A549 (cell line): ENCODE results near the gene AGTRAP. TPM values are rescaled to one million over a fixed set of nuclear protein-coding genes. Genes with fewer than 3 reads are reported as not detected.

Experiments used
- ATAC-seq, 2 experiments: fragments of 200-7000 bp in 1 of 2; fragments of >200 bp in 1 of 2; cut with Nextera tagmentation in 1 of 2; cut with Tn5 transposase in 1 of 2; 3 replicates each; pipeline versions ENCODE4 v1.8.0 to v1.9.1; 2018 to 2020; ENCODE audit warnings: mild to moderate bottlenecking in 1 of 2, moderate library complexity in 1 of 2
- CTCF ChIA-PET: fragments of 300-600 bp; sonication (Branson Sonifier 250); formaldehyde crosslinking; extraction: SDS; loops from one replicate; lab custom pipeline; 2021; ENCODE audit warnings: antibody characterized with exemption, inconsistent platforms; lab: Yijun Ruan, JAX
- POLR2A ChIA-PET: fragments of 350-600 bp; formaldehyde crosslinking; extraction: SDS; loops from one replicate; lab custom pipeline; 2021; ENCODE audit warnings: antibody characterized with exemption, inconsistent platforms; lab: Yijun Ruan, JAX
- DNase-seq, 2 experiments: peaks; one replicate each; pipeline versions ENCODE4 v3.0.0 to v3.0.0-alpha.2; 2011 to 2016; ENCODE audit warnings: low read depth in 1 of 2, low spot score in 1 of 2
- FAIRE-seq: peaks from 2 replicates; lab custom pipeline; 2011; peaks lifted over from hg19 to GRCh38; lab: Jason Lieb, UNC
- H3K27ac ChIP-seq, 2 experiments: fragments of >200 bp; sonication (Bioruptor Twin); formaldehyde crosslinking; 3 replicates each; pipeline ENCODE4 v1.5.1; 2016 to 2017
- H3K4me1 ChIP-seq: fragments of >200 bp; sonication (Bioruptor Twin); formaldehyde crosslinking; 3 replicates; pipeline ENCODE4 v1.6.1; 2016
- H3K4me2 ChIP-seq: fragments of >200 bp; sonication (Bioruptor Twin); formaldehyde crosslinking; 3 replicates; pipeline ENCODE4 v1.6.1; 2016
- H3K4me3 ChIP-seq: fragments of >200 bp; sonication (Bioruptor Twin); formaldehyde crosslinking; 3 replicates; pipeline ENCODE4 v1.5.1; 2016
- H3K9me3 ChIP-seq: fragments of >200 bp; sonication (Bioruptor Twin); formaldehyde crosslinking; 3 replicates; pipeline ENCODE4 v1.6.1; 2016
- CBX2 ChIP-seq: fragments of 200-600 bp; sonication (generic); IDR thresholded peaks from 2 replicates; pipeline ENCODE4 v1.6.1; 2016; ENCODE audit warnings: low read depth, mild to moderate bottlenecking, borderline replicate concordance
- CEBPB ChIP-seq, 2 experiments: fragments of >200 bp in 1 of 2; sonication (Bioruptor Twin) in 1 of 2; formaldehyde crosslinking in 1 of 2; IDR thresholded peaks; 2 replicates each; pipeline ENCODE4 v1.6.1; 2012 to 2016
- E2F6 ChIP-seq: IDR thresholded peaks from 2 replicates; pipeline ENCODE4 v1.6.1; 2012; ENCODE audit warnings: low read depth, borderline replicate concordance
- FOSL2 ChIP-seq, 2 experiments: fragments of 450-650 bp in 1 of 2; fragments of >200 bp in 1 of 2; sonication (Bioruptor Twin) in 1 of 2; formaldehyde crosslinking; IDR thresholded peaks; 2 replicates each; pipeline versions ENCODE4 v1.5.0 to v1.6.1; 2016 to 2020; ENCODE audit warnings: mild to moderate bottlenecking in 1 of 2, moderate library complexity in 1 of 2
- HDAC2 ChIP-seq: fragments of 200-600 bp; sonication (generic); IDR thresholded peaks from 2 replicates; pipeline ENCODE4 v1.6.1; 2016
- HOXB13 ChIP-seq: fragments of 250-450 bp; sonication (Bioruptor Pico); IDR thresholded peaks from 2 replicates; pipeline ENCODE4 v1.5.0; 2020; ENCODE audit warnings: low read depth, mild to moderate bottlenecking, moderate library complexity
- HOXB5 ChIP-seq: fragments of 250-450 bp; sonication (Bioruptor Pico); IDR thresholded peaks from 2 replicates; pipeline ENCODE4 v1.5.0; 2020; ENCODE audit warnings: mild to moderate bottlenecking, moderate library complexity
- KDM5A ChIP-seq: fragments of 200-600 bp; sonication (generic); IDR thresholded peaks from 2 replicates; pipeline ENCODE4 v1.6.1; 2016; ENCODE audit warnings: antibody characterized with exemption, mild to moderate bottlenecking
- MAFK ChIP-seq: fragments of 450-650 bp; IDR thresholded peaks from 2 replicates; pipeline ENCODE4 v1.6.1; 2014; ENCODE audit not compliant: partially characterized antibody
- NR3C1 ChIP-seq: fragments of >200 bp; sonication (Bioruptor Twin); formaldehyde crosslinking; IDR thresholded peaks from 3 replicates; pipeline ENCODE4 v1.6.1; 2017
- PHF8 ChIP-seq: fragments of 200-600 bp; sonication (generic); IDR thresholded peaks from 2 replicates; pipeline ENCODE4 v1.6.1; 2016; ENCODE audit warnings: low read depth, mild to moderate bottlenecking, antibody characterized with exemption, moderate library complexity, borderline replicate concordance
- POLR2AphosphoS2 ChIP-seq: conservative IDR thresholded peaks from 2 replicates; pipeline ENCODE4 v1.6.1; 2012; ENCODE audit warnings: low read length, improper control_type of control experiment, inconsistent platforms
- RFX5 ChIP-seq: fragments of 450-650 bp; IDR thresholded peaks from 2 replicates; pipeline ENCODE4 v1.7.1; 2014; ENCODE audit warnings: antibody characterized with exemption, mild to moderate bottlenecking, moderate library complexity
- SMC3 ChIP-seq: fragments of >200 bp; sonication (Bioruptor Twin); formaldehyde crosslinking; IDR thresholded peaks from 3 replicates; pipeline ENCODE4 v1.6.1; 2018; ENCODE audit warnings: inconsistent platforms
- SREBF2 ChIP-seq: fragments of 450-650 bp; IDR thresholded peaks from 2 replicates; pipeline ENCODE4 v1.6.1; 2014; ENCODE audit warnings: mild to moderate bottlenecking, moderate library complexity
- TFCP2L1 ChIP-seq: fragments of 250-450 bp; sonication (Bioruptor Pico); IDR thresholded peaks from 2 replicates; pipeline ENCODE4 v1.5.0; 2021; ENCODE audit warnings: mild to moderate bottlenecking
- TP53 ChIP-seq: fragments of 250-450 bp; sonication (Bioruptor Pico); IDR thresholded peaks from 2 replicates; pipeline ENCODE4 v1.5.0; 2021; ENCODE audit warnings: mild to moderate bottlenecking, moderate library complexity
- ZSCAN20 ChIP-seq: fragments of 250-450 bp; sonication (Bioruptor Pico); IDR thresholded peaks from 2 replicates; pipeline ENCODE4 v1.8.0; 2022; ENCODE audit warnings: mild to moderate bottlenecking, moderate library complexity
- WGBS: methylation state at CpG from one replicate; pipeline ENCODE4 v1.1.6; 2017; ENCODE audit errors: missing lambda C conversion rate; 5-methylcytosine and 5-hydroxymethylcytosine counted together
- polyA plus RNA-seq, 4 experiments: library from polyadenylated mRNA; depleted of rRNA in 3 of 4; stranded (reverse); fragments of >200 nt; fragmentation: RNase III in 1 of 4; extraction: RNeasy Plus Mini Kit Qiagen cat#74134 plus additional on column Dnase treatment in 1 of 4; gene quantifications; 2 replicates in 3 of 4; 3 replicates in 1 of 4; pipeline ENCODE4 v1.2.3, GENCODE V29; 2011 to 2017
- TF ChIP-seq, protein P1 (sequence below): IDR thresholded peaks from 2 replicates; pipeline ENCODE4 v1.6.1; 2012
- TF ChIP-seq, protein P2 (sequence below): fragments of >200 bp; sonication (Bioruptor Twin); formaldehyde crosslinking; IDR thresholded peaks from 3 replicates; pipeline ENCODE4 v1.5.1; 2016

AGTRAP gene
- polyA plus RNA-seq, 2 of the 4 experiments (the other 2 are of a cell fraction) = 26.9 to 57.5 TPM

GRCh38 chr1:11796036-11796828, 60.3 kb downstream of the AGTRAP start:
- 93% methylated on average over 15 of the region's 15 CpGs for WGBS
- H3K4me1 ChIP-seq = peaks cover 4% of the 10 kb centered on the region
- H3K4me3 ChIP-seq = no peak overlapping the region
- no peak for FAIRE-seq
- H3K27ac ChIP-seq = no peak overlapping the region
- CTCF ChIA-PET = interaction anchor here (2.7 kb wide), 1 partner anchor 10 kb away, joined by 15 read pairs; no protein-coding TSS in a partner anchor
- no peaks in the 10 kb centered on the region for H3K9me3 ChIP-seq
- no peak for DNase-seq
- no peak overlapping the region for H3K4me2 ChIP-seq
- no peak for ATAC-seq
- TF ChIP-seq HOXB13 = no peak
- no peak for TF ChIP-seq CBX2
- TF ChIP-seq HOXB5 (CRISPR knock-in tag) = no peak
- TF ChIP-seq POLR2AphosphoS2 = no peak
- TF ChIP-seq, protein P1, sequence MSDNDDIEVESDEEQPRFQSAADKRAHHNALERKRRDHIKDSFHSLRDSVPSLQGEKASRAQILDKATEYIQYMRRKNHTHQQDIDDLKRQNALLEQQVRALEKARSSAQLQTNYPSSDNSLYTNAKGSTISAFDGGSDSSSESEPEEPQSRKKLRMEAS = no peak
- no peak for TF ChIP-seq FOSL2 (IDR thresholded peaks at IDR 0.05)
- no peak for TF ChIP-seq FOSL2 (CRISPR knock-in tag; IDR thresholded peaks at IDR 0.05)
- no peak for TF ChIP-seq TFCP2L1 (CRISPR knock-in tag)
- TF ChIP-seq PHF8 = no peak
- no peak for TF ChIP-seq CEBPB (IDR thresholded peaks at IDR 0.05)
- TF ChIP-seq E2F6 = no peak
- no peak for TF ChIP-seq TP53 (CRISPR knock-in tag)
- no peak for TF ChIP-seq RFX5
- no peak for TF ChIP-seq KDM5A
- TF ChIP-seq ZSCAN20 = no peak
- no peak for TF ChIP-seq NR3C1
- no peak for TF ChIP-seq HDAC2
- TF ChIP-seq SMC3 = no peak
- no peak for TF ChIP-seq MAFK
- TF ChIP-seq, protein P2, sequence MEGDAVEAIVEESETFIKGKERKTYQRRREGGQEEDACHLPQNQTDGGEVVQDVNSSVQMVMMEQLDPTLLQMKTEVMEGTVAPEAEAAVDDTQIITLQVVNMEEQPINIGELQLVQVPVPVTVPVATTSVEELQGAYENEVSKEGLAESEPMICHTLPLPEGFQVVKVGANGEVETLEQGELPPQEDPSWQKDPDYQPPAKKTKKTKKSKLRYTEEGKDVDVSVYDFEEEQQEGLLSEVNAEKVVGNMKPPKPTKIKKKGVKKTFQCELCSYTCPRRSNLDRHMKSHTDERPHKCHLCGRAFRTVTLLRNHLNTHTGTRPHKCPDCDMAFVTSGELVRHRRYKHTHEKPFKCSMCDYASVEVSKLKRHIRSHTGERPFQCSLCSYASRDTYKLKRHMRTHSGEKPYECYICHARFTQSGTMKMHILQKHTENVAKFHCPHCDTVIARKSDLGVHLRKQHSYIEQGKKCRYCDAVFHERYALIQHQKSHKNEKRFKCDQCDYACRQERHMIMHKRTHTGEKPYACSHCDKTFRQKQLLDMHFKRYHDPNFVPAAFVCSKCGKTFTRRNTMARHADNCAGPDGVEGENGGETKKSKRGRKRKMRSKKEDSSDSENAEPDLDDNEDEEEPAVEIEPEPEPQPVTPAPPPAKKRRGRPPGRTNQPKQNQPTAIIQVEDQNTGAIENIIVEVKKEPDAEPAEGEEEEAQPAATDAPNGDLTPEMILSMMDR = no peak
- TF ChIP-seq SREBF2 = no peak
- POLR2A ChIA-PET = no interaction called here

DNA sequence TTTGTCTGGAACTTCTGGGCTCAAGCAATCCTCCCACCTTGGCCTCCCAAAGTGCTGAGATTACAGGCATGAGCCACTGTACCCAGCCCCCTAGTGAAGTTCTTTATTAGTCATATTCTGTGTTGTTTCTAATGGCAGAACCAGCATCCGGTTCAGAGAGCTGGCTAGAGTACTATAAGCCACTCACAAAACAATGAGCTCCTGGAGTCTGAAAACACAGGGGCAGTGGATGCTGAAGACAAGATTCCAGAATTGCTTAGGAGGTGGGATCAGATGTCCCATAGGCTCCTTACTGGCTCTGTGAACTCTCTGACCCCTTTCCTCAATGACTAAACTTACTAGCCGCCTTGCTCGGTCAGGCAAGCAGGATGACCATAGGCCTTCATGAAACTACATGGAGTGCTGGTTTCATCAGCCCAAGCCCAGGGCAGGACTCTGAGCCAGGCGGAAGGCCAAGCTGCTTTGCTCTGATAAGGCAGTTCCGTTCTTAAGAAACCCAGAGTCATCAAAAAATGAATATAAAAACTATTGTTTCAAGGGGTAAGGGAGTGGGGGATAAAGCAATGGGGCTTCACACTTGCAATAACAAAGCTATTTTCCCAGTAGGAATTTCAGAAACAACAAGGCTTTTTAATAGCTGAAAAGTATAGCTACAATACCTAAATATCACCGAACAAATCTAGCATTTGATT, 61.7 kb downstream of the AGTRAP start:
- H3K9me3 ChIP-seq = no peaks in the 10 kb centered on the region
- no peaks in the 10 kb centered on the region for H3K4me1 ChIP-seq
- DNase-seq (no peak), ATAC-seq (no peak)
- 94% methylated on average over 6 of the region's 6 CpGs for WGBS
- ChIA-PET POLR2A (interaction anchor here (0.5 to 1.2 kb wide), 2 partner anchors 10 to 817 kb away, joined by 4 read pairs; no protein-coding TSS in a partner anchor), CTCF (interaction anchor here (1.4 to 1.6 kb wide), 2 partner anchors 12 to 169 kb away, joined by 3 to 7 read pairs; no protein-coding TSS in a partner anchor)
- no peak overlapping the region for H3K27ac ChIP-seq
- no peak overlapping the region for H3K4me3 ChIP-seq
- no peak overlapping the region for H3K4me2 ChIP-seq
- peak; percentile 36 for TF ChIP-seq MAFK
- TF ChIP-seq, protein P1 = no peak
- TF ChIP-seq, all 56 proteins: peak for 1
- FAIRE-seq = no peak
